Keratinocyte (primary cell): ENCODE measurements around the gene OXNAD1. TPM values are rescaled to one million over a fixed set of nuclear protein-coding genes. Genes with fewer than 3 reads are reported as not detected.

ENCODE experiments used
- DNase-seq: peaks from one replicate; pipeline ENCODE4 v3.0.0-alpha.2; 2011; ENCODE audit warnings: low read depth, missing footprints, low spot score
- FAIRE-seq: peaks from 2 replicates; lab custom pipeline; 2011; peaks lifted over from hg19 to GRCh38; lab: Jason Lieb, UNC
- H2AFZ ChIP-seq: 2 replicates; pipeline ENCODE4 v1.6.0; 2012; ENCODE audit warnings: low read length, control low read depth, inconsistent platforms; ENCODE audit not compliant: control insufficient read depth
- H3K27ac ChIP-seq: 2 replicates; pipeline ENCODE4 v1.5.1; 2011; ENCODE audit warnings: low read length; ENCODE audit not compliant: control insufficient read depth, insufficient read depth
- H3K27me3 ChIP-seq: 3 replicates; pipeline ENCODE4 v1.6.0; 2011; ENCODE audit warnings: low read length; ENCODE audit not compliant: control insufficient read depth, insufficient read depth; ENCODE audit errors: extremely low read depth
- H3K36me3 ChIP-seq, 2 experiments: 2 replicates in 1 of 2; 3 replicates in 1 of 2; pipeline ENCODE4 v1.5.1; 2011; ENCODE audit warnings: low read length in 2 of 2, mild to moderate bottlenecking in 1 of 2; ENCODE audit not compliant: control insufficient read depth in 2 of 2, insufficient read depth in 2 of 2; ENCODE audit errors: extremely low read depth in 1 of 2
- H3K4me1 ChIP-seq: 3 replicates; pipeline ENCODE4 v1.5.1; 2011; ENCODE audit warnings: low read length; ENCODE audit not compliant: control insufficient read depth, insufficient read depth; ENCODE audit errors: extremely low read depth
- H3K4me2 ChIP-seq: 3 replicates; pipeline ENCODE4 v1.6.0; 2011; ENCODE audit warnings: low read depth, low read length; ENCODE audit not compliant: control insufficient read depth, insufficient read depth; ENCODE audit errors: extremely low read depth
- H3K4me3 ChIP-seq, 3 experiments: fragments of 200-600 bp in 1 of 3; sonication (generic) in 1 of 3; 2 replicates in 2 of 3; 3 replicates in 1 of 3; pipeline ENCODE4 v1.5.1; 2011 to 2016; ENCODE audit warnings: low read length in 3 of 3, mild to moderate bottlenecking in 3 of 3, control low read depth in 2 of 3, inconsistent platforms in 1 of 3, low read depth in 1 of 3, mixed read lengths in 1 of 3, mixed run types in 1 of 3, moderate library complexity in 1 of 3; ENCODE audit not compliant: control insufficient read depth in 2 of 3, insufficient read depth in 2 of 3; ENCODE audit errors: extremely low read depth in 1 of 3
- H3K79me2 ChIP-seq: 2 replicates; pipeline ENCODE4 v1.6.0; 2012; ENCODE audit warnings: low read length; ENCODE audit not compliant: control insufficient read depth, insufficient read depth
- H3K9ac ChIP-seq: 3 replicates; pipeline ENCODE4 v1.6.0; 2011; ENCODE audit warnings: low read length; ENCODE audit not compliant: control insufficient read depth, insufficient read depth; ENCODE audit errors: extremely low read depth
- H3K9me1 ChIP-seq: 3 replicates; pipeline ENCODE4 v1.6.0; 2011; ENCODE audit warnings: low read length; ENCODE audit not compliant: control insufficient read depth, insufficient read depth; ENCODE audit errors: extremely low read depth
- H3K9me3 ChIP-seq: 2 replicates; pipeline ENCODE4 v1.5.1; 2012; ENCODE audit warnings: low read depth, low read length; ENCODE audit not compliant: control insufficient read depth
- H4K20me1 ChIP-seq: 3 replicates; pipeline ENCODE4 v1.6.0; 2011; ENCODE audit warnings: low read length; ENCODE audit not compliant: control insufficient read depth, insufficient read depth; ENCODE audit errors: extremely low read depth
- CTCF ChIP-seq, 3 experiments: IDR thresholded peaks in 1 of 3; conservative IDR thresholded peaks in 1 of 3; optimal IDR thresholded peaks in 1 of 3; 2 replicates in 2 of 3; 3 replicates in 1 of 3; pipeline versions ENCODE3 to v1.5.1; 2011; ENCODE audit warnings: low read length in 3 of 3, mild to moderate bottlenecking in 3 of 3, moderate library complexity in 2 of 3, control low read depth in 1 of 3, inconsistent platforms in 1 of 3; ENCODE audit not compliant: insufficient read depth in 2 of 3; ENCODE audit errors: extremely low read depth in 1 of 3
- EZH2 ChIP-seq: IDR thresholded peaks from one replicate; pipeline ENCODE4 v1.6.1; 2012; ENCODE audit warnings: inconsistent platforms, mild to moderate bottlenecking, low read length, moderate library complexity
- dilution Hi-C: fragments of 300-500 bp; cut with MboI; formaldehyde crosslinking; loops from one replicate; pipeline ENCODE4 v1.7.0; 2020; ENCODE audit warnings: low sequenced_read_pairs; ENCODE audit not compliant: extremely low pct_ligation_motif_present
- polyA plus RNA-seq, 5 experiments: library from polyadenylated mRNA; depleted of rRNA in 3 of 5; stranded (reverse) in 3 of 5; stranded (forward) in 1 of 5; unstranded in 1 of 5; fragments of >200 nt; gene quantifications; 1 replicate in 1 of 5; 2 replicates in 3 of 5; 3 replicates in 1 of 5; pipeline versions ENCODE4 v1.2.1 to v1.2.3, GENCODE V29; 2011 to 2012; ENCODE audit warnings: missing spikeins in 2 of 5, low read depth in 1 of 5, low replicate concordance in 1 of 5

OXNAD1 gene
- polyA plus RNA-seq, 1 donor (not counting 4 experiments of a cell fraction or from before 2014, with no cell fraction given): 15.2 TPM

DNA sequence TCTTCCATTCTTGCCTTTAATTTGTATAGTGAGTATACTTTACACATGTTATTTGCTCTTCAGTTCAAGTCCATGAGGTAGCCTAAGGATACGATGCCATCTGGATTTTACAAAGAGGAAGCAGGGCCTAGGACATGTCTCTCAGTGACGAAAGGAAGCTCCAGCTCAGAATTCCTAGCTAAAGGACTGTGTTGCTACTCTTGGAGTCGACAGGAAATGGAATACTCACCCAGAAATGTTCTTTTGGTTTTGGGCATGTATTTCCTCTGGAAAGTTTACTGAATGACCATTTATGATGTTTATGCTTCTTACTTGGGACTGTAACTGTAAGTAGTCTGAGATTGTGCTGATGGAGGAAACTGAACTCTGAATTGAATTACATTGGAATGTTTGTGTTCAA is 12.5 kb downstream of the OXNAD1 start:
- no peaks in the 10 kb centered on the region for H4K20me1 ChIP-seq
- peaks cover 4 to 5% of the 10 kb centered on the region in 2 experiments for H3K36me3 ChIP-seq
- no peak overlapping the region for H3K9ac ChIP-seq
- no peaks in the 10 kb centered on the region for H3K9me1 ChIP-seq
- DNase-seq (no peak), FAIRE-seq (no peak)
- H2AFZ ChIP-seq: no peak overlapping the region
- no peaks in the 10 kb centered on the region for H3K9me3 ChIP-seq
- H3K4me1 ChIP-seq: no peaks in the 10 kb centered on the region
- no peak overlapping the region for H3K4me2 ChIP-seq
- no peak for TF ChIP-seq CTCF (optimal IDR thresholded peaks at IDR 0.05 in 1 of 3, IDR thresholded peaks at IDR 0.05 in 1 of 3, conservative IDR thresholded peaks at IDR 0.05 in 1 of 3; ENCODE audit: extremely low read depth in 1 of 3, insufficient read depth in 2 of 3, low read length in 3 of 3)
- no peak for TF ChIP-seq EZH2
- H3K79me2 ChIP-seq: no peaks in the 10 kb centered on the region
- H3K27me3 ChIP-seq: no peaks in the 10 kb centered on the region
- H3K4me3 ChIP-seq: no peak overlapping the region
- H3K27ac ChIP-seq: no peak overlapping the region
- dilution Hi-C loops: no loop called here

DNA sequence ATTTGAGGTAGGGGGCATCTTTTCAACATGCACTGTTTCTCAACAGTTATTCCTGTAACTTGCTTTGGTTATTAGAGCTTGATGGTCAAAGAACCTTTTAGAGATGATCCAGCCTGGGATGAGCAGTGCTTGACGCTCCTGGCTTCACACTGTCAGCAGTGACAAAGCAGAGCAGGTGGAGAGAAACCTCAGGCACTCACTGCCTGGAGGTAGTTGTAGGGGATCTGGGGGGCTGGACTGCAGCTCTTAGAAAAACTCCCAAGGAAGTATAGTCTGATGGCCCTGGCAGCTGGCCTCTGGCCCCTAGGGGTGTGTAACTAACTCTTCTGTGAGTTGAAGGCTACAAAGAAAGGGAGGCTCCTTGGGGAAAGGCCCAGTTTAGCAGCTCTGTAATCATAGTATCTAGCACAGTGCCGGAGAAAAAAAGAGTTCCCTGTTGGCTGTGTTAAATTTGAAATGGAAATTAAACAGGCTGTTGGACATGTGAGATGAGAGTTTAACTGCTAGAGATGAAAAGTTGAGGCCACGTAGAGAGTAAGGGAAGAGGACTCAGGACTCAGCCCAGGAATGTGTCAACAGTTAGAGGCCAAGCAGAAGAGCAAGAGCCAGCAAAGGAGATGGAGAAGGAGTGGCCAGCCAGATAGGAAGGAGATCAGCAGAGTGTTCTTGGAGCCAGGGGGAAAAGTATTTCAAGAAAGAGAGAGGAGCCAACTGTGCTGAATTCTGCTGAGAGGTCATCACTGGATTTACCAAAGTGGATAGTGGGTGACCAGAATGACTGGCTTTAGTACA is 14.2 kb downstream of the OXNAD1 start:
- no peak overlapping the region for H3K4me3 ChIP-seq
- H3K27me3 ChIP-seq: no peaks in the 10 kb centered on the region
- no peak overlapping the region for H3K4me2 ChIP-seq
- no peaks in the 10 kb centered on the region for H3K4me1 ChIP-seq
- H2AFZ ChIP-seq: no peak overlapping the region
- H4K20me1 ChIP-seq: no peaks in the 10 kb centered on the region
- H3K9ac ChIP-seq: no peak overlapping the region
- FAIRE-seq: no peak
- TF ChIP-seq CTCF (optimal IDR thresholded peaks at IDR 0.05 in 1 of 3, IDR thresholded peaks at IDR 0.05 in 1 of 3, conservative IDR thresholded peaks at IDR 0.05 in 1 of 3; ENCODE audit: extremely low read depth in 1 of 3, insufficient read depth in 2 of 3, low read length in 3 of 3) (no peak), EZH2 (no peak)
- no peak for DNase-seq
- no peaks in the 10 kb centered on the region for H3K9me1 ChIP-seq
- H3K9me3 ChIP-seq: no peaks in the 10 kb centered on the region
- dilution Hi-C loops: no loop called here
- no peak overlapping the region for H3K27ac ChIP-seq
- peaks cover 9 to 12% of the 10 kb centered on the region in 2 experiments for H3K36me3 ChIP-seq
- H3K79me2 ChIP-seq: no peaks in the 10 kb centered on the region
